K562 (cell line): Measurements from ENCODE around the gene STAP1. TPM values are rescaled to one million over a fixed set of nuclear protein-coding genes. Genes with fewer than 3 reads are reported as not detected.

Source experiments
- ARID3A ChIP-seq: IDR thresholded peaks from 2 replicates; pipeline ENCODE4 v1.6.1; 2012; ENCODE audit warnings: low read depth, low read length, improper control_type of control experiment, borderline replicate concordance
- BHLHE40 ChIP-seq: IDR thresholded peaks from 2 replicates; pipeline ENCODE4 v1.6.1; 2011; ENCODE audit warnings: low read length, improper control_type of control experiment
- EP300 ChIP-seq: IDR thresholded peaks from 2 replicates; pipeline ENCODE4 v1.6.1; 2012; ENCODE audit warnings: low read length, improper control_type of control experiment
- FOXK2 ChIP-seq, 2 experiments: fragments of 450-650 bp; IDR thresholded peaks in 1 of 2; conservative IDR thresholded peaks in 1 of 2; 2 replicates each; pipeline ENCODE4 v1.6.1; 2016; ENCODE audit warnings: low read depth in 2 of 2, mild to moderate bottlenecking in 1 of 2
- KLF1 ChIP-seq: fragments of 450-650 bp; IDR thresholded peaks from 2 replicates; pipeline ENCODE4 v1.6.1; 2016; ENCODE audit warnings: missing genetic modification characterization, missing compliant biosample characterization
- KLF10 ChIP-seq: fragments of 250-450 bp; sonication (Bioruptor Pico); IDR thresholded peaks from 2 replicates; pipeline ENCODE4 v1.6.1; 2021; ENCODE audit warnings: matching md5 sums
- MBD1 ChIP-seq: fragments of 250-450 bp; sonication (Bioruptor Pico); IDR thresholded peaks from 2 replicates; pipeline ENCODE4 v1.8.0; 2022; ENCODE audit warnings: inconsistent platforms
- NFE2 ChIP-seq: IDR thresholded peaks from 2 replicates; pipeline ENCODE4 v1.6.1; 2014; ENCODE audit warnings: antibody characterized with exemption, low read depth
- NFXL1 ChIP-seq: fragments of 450-650 bp; formaldehyde crosslinking; IDR thresholded peaks from 2 replicates; pipeline ENCODE4 v1.4.0; 2021; ENCODE audit warnings: mild to moderate bottlenecking
- NKRF ChIP-seq: fragments of 450-650 bp; IDR thresholded peaks from 2 replicates; pipeline ENCODE4 v1.6.1; 2016; ENCODE audit warnings: borderline replicate concordance
- RBM17 ChIP-seq: fragments of 200-400 bp; formaldehyde crosslinking; IDR thresholded peaks from 2 replicates; pipeline ENCODE4 v1.6.1; 2017; ENCODE audit warnings: low read depth, mild to moderate bottlenecking, low read length, borderline replicate concordance
- SIRT6 ChIP-seq: IDR thresholded peaks from one replicate; pipeline ENCODE4 v1.6.1; 2012; ENCODE audit warnings: low read depth, mild to moderate bottlenecking, control low read depth, inconsistent platforms, low read length, moderate library complexity
- STAG1 ChIP-seq: sonication (generic); formaldehyde crosslinking; IDR thresholded peaks from 2 replicates; pipeline ENCODE4 v1.5.0; 2020; ENCODE audit warnings: missing genetic modification reagents, borderline replicate concordance
- UBTF ChIP-seq, 2 experiments: IDR thresholded peaks; 2 replicates each; pipeline ENCODE4 v1.6.1; 2012; ENCODE audit warnings: improper control_type of control experiment in 2 of 2, low read depth in 2 of 2, low read length in 2 of 2, borderline replicate concordance in 1 of 2
- ZBED1 ChIP-seq: IDR thresholded peaks from 2 replicates; pipeline ENCODE4 v1.6.1; 2014
- ZNF143 ChIP-seq: sonication (generic); formaldehyde crosslinking; IDR thresholded peaks from 2 replicates; pipeline ENCODE4 v1.9.0; 2022; ENCODE audit warnings: mild to moderate bottlenecking, missing genetic modification reagents
- ZNF253 ChIP-seq: fragments of 250-450 bp; sonication (Bioruptor Pico); conservative IDR thresholded peaks from 2 replicates; pipeline ENCODE4 v1.6.1; 2021; ENCODE audit warnings: mild to moderate bottlenecking
- ZNF347 ChIP-seq: fragments of 450-650 bp; formaldehyde crosslinking; IDR thresholded peaks from 2 replicates; pipeline ENCODE4 v1.4.0; 2020; ENCODE audit warnings: low read depth, mild to moderate bottlenecking, moderate library complexity
- ZNF384 ChIP-seq: IDR thresholded peaks from 2 replicates; pipeline ENCODE4 v1.6.1; 2012; ENCODE audit warnings: low read depth, low read length, improper control_type of control experiment
- ZNF589 ChIP-seq: fragments of 200-800 bp; sonication (Bioruptor generic); IDR thresholded peaks from 2 replicates; pipeline ENCODE4 v1.6.1; 2016; ENCODE audit warnings: low read depth, missing genetic modification characterization, missing compliant biosample characterization
- ZSCAN32 ChIP-seq: fragments of 450-650 bp; formaldehyde crosslinking; IDR thresholded peaks from 2 replicates; pipeline ENCODE4 v1.4.0; 2020; ENCODE audit warnings: mild to moderate bottlenecking, moderate library complexity
- polyA plus RNA-seq, 8 experiments: library from polyadenylated mRNA; depleted of rRNA in 4 of 8; stranded (reverse) in 5 of 8; unstranded in 3 of 8; fragments of >200 nt; fragmentation: Nextera tagmentation in 2 of 8; fragmentation: Illumina TruSeq in 1 of 8; extraction: Ambion mirVana in 2 of 8; extraction: Trizol in 1 of 8; gene quantifications; 2 replicates each; pipeline versions ENCODE4 v1.2.1 to v1.2.3, GENCODE V29; 2011 to 2014; ENCODE audit warnings: inconsistent platforms in 1 of 8, missing spikeins in 1 of 8
- total RNA-seq, 7 experiments: library from RNA; depleted of rRNA in 6 of 7; stranded (reverse); fragments of >200 nt in 6 of 7; fragmentation: Illumina TruSeq in 2 of 7; extraction: Trizol in 2 of 7; gene quantifications; 2 replicates each; pipeline versions ENCODE4 v1.2.1 to v1.2.3, GENCODE V29; 2011 to 2021; ENCODE audit warnings: low replicate concordance in 1 of 7

The STAP1 gene
- total and polyA plus RNA-seq, 9 of the 15 experiments (the other 6 are each of a cell fraction or from before 2014, with no cell fraction given) = 0.50 to 5.6 (median 1.4) TPM

- TF ChIP-seq ZNF143 (CRISPR knock-in tag) (no peak), EP300 (no peak; the same call in none of the 2 replicates), FOXK2 (conservative IDR thresholded peaks at IDR 0.05 in 1 of 2, IDR thresholded peaks at IDR 0.05 in 1 of 2; ENCODE audit: low read depth in 2 of 2) (peak; percentile 39 to 58; a peak in 2 of 4 replicates), NFXL1 (CRISPR knock-in tag) (no peak), ZBED1 (no peak), ZNF589 (CRISPR knock-in tag) (no peak; the same call in 1 of the 2 replicates), BHLHE40 (no peak), KLF1 (no peak), KLF10 (CRISPR knock-in tag) (no peak), ZNF347 (no peak), ZSCAN32 (no peak), ZNF384 (no peak), SIRT6 (no peak), NFE2 (no peak), RBM17 (no peak), ZNF253 (CRISPR knock-in tag) (no peak), ARID3A (peak; percentile 2; the same call in 1 of the 2 replicates), UBTF (IDR thresholded peaks at IDR 0.05; ENCODE audit: borderline replicate concordance in 1 of 2, low read depth in 2 of 2, low read length in 2 of 2) (no peak), NKRF (no peak), STAG1 (CRISPR knock-in tag) (no peak), MBD1 (no peak)
Measured at GRCh38 chr4:67575232-67576058, 16.9 kb downstream of the STAP1 start (continued).
